Measurements from ENCODE around the gene OARD1. TPM values are rescaled to one million over a fixed set of nuclear protein-coding genes. Genes with fewer than 3 reads are reported as not detected.

The OARD1 gene
- total and polyA plus RNA-seq, 2 of the 8 experiments (the other 6 are each of a cell fraction or from before 2014, with no cell fraction given), result 16.8 to 35.8 TPM

DNA sequence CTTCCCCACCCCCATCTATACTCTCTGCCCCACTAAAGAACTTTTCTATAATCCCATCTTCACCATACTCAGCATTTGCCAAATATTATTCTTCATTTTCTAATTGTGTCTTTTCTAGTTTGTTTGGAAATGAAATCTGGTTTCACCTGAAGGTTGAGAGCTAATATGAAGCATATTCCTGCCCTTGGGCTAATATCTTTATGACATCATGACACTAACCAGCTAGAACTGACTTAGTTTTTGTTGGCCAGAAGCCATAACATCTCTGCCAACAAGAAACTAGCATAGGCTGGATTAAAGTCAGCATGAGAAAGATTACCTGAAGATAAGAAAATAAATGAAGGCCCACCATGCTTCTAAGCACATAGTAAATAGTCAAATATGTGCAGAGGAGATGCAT lies 49.9 kb downstream of the OARD1 start (continued):
- TF ChIP-seq, protein P1, sequence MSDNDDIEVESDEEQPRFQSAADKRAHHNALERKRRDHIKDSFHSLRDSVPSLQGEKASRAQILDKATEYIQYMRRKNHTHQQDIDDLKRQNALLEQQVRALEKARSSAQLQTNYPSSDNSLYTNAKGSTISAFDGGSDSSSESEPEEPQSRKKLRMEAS (IDR thresholded peaks at IDR 0.05), result no peak
- no peak for TF ChIP-seq CHD2 (IDR thresholded peaks at IDR 0.05; ENCODE audit: low read length)
- no peak for TF ChIP-seq EP300 (IDR thresholded peaks at IDR 0.05; ENCODE audit: borderline replicate concordance in 1 of 2, low read depth in 2 of 2, low read length in 2 of 2)
- TF ChIP-seq SAP30 (IDR thresholded peaks at IDR 0.05; ENCODE audit: insufficient read depth, insufficient replicate concordance, low read length), result no peak
- TF ChIP-seq ZNF274 (IDR thresholded peaks at IDR 0.05; ENCODE audit: borderline replicate concordance, extremely low read depth, low read length), result no peak
